ENCODE measurements around the gene TBC1D22A.
"Not testable (repeated sequence)": the region's sequence is repeated elsewhere in the genome, so short reads cannot be mapped to it uniquely, and the experiment has no call there.

The TBC1D22A gene

GRCh38 chr22:46732041-46732379 lies 30.4 kb upstream of the TBC1D22A start:
- TF ChIP-seq CTCF (IDR thresholded peaks at IDR 0.05; ENCODE audit: low read depth, low read length), result no peak
- DNase-seq (ENCODE audit: low read depth in 2 of 2), result no peak
- H3K4me3 ChIP-seq (replicated peaks in 1 of 2; ENCODE audit: low read depth in 2 of 2, low read length in 2 of 2), result no peak overlapping the region

- TF ChIP-seq CTCF (IDR thresholded peaks at IDR 0.05; ENCODE audit: low read depth, low read length), result no peak
- no peak overlapping the region for H3K4me3 ChIP-seq (replicated peaks in 1 of 2; ENCODE audit: low read depth in 2 of 2, low read length in 2 of 2)
- no peak for DNase-seq (ENCODE audit: low read depth in 2 of 2)
Measured at GRCh38 chr22:46732513-46732912, 29.9 kb upstream of the TBC1D22A start.

GRCh38 chr22:46734213-46734722 lies 28.2 kb upstream of the TBC1D22A start:
- peak in 1 of 2 donors; percentile 50 for DNase-seq (ENCODE audit: low read depth in 2 of 2)
- H3K4me3 ChIP-seq (replicated peaks in 1 of 2; ENCODE audit: low read depth in 2 of 2, low read length in 2 of 2), result not testable (repeated sequence)

DNA sequence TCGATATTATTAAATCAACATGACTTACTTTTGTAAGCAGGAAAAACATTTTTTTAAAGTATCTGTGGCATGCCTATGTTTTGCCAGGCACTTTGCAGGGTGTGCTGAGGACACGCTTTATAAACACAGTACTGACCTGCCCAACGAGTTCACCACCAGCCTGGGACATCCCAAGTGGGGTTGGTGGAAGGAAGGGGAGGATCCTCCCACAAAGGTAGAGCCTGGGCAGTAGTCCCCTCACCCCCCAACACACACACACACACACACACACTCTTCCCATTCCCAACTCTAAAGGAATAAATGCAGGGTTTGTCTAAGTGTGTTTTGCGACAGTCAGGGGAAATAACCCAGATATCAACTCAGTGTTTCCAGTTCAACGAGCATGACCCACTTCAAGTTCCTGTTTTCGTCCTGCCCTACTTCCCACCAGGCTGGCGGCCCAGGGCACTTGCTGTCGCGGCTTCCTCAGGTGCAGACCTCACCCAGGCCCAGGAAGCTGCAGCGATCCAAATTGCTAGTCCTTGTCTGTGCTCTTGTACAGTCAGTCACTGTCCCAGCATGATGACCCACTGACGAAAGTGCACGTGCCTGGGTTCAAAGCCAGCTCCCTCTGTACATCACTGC lies 27.5 kb upstream of the TBC1D22A start:
- no peak overlapping the region for H3K4me3 ChIP-seq (replicated peaks in 1 of 2; ENCODE audit: low read depth in 2 of 2, low read length in 2 of 2)
- no peak for DNase-seq (ENCODE audit: low read depth in 2 of 2)
- TF ChIP-seq CTCF (IDR thresholded peaks at IDR 0.05; ENCODE audit: low read depth, low read length), result no peak

- H3K4me3 ChIP-seq (replicated peaks in 1 of 2; ENCODE audit: low read depth in 2 of 2, low read length in 2 of 2), result peak overlapping the region in 1 of 2 donors; percentile 69
- DNase-seq (ENCODE audit: low read depth in 2 of 2), result no peak
Measured at GRCh38 chr22:46735747-46736608, 26.5 kb upstream of the TBC1D22A start.

DNA sequence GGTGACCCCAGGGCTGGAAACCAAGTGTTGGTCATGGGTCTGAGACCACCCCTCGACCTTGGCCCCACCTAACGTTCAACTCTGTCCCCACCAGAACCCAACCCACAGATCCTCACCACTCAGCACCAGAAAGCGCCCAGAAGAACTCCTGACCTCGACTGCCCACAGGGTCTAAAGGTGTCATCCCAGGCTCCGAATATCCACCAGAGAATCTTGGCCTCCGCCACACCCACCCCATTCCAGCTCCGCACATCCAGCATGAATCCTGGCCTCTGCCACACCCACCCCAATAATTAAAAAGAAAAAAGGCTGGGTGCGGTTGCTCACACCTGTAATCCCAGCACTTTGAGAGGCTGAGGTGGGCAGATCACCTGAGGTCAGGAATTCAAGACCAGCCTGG lies 25.7 kb upstream of the TBC1D22A start:
- DNase-seq (ENCODE audit: low read depth in 2 of 2), result no peak
- no peak for TF ChIP-seq CTCF (IDR thresholded peaks at IDR 0.05; ENCODE audit: low read depth, low read length)
- H3K4me3 ChIP-seq (replicated peaks in 1 of 2; ENCODE audit: low read depth in 2 of 2, low read length in 2 of 2), result peak overlapping the region; percentile 69 to 72

More at GRCh38 chr22:46735747-46736608, 26.5 kb upstream of the TBC1D22A start:
- TF ChIP-seq CTCF (IDR thresholded peaks at IDR 0.05; ENCODE audit: low read depth, low read length), result no peak
